ENCODE measurements around the gene AIFM3. TPM values are rescaled to one million over a fixed set of nuclear protein-coding genes. Genes with fewer than 3 reads are reported as not detected.

Gene AIFM3
- total and polyA plus RNA-seq, 2 of the 13 experiments (the other 11 are each of a cell fraction or from before 2014, with no cell fraction given) = 9.0 to 15.3 TPM

- ATAC-seq (no peak), FAIRE-seq (no peak), DNase-seq (ENCODE audit: low spot score) (no peak)
- Histone ChIP-seq H3K9ac (ENCODE audit: insufficient read depth, low read depth, low read length) (no peak overlapping the region), H3K79me2 (ENCODE audit: insufficient read depth, low read length) (no peaks in the 10 kb centered on the region), H3K4me3 (replicated peaks in 1 of 3; ENCODE audit: insufficient read depth in 1 of 3, low read depth in 2 of 3, low read length in 3 of 3) (no peak overlapping the region), H3K4me2 (ENCODE audit: low read depth, low read length) (no peak overlapping the region), H3K36me3 (replicated peaks in 1 of 2; ENCODE audit: control insufficient read depth in 1 of 2, insufficient read depth in 2 of 2, low read length in 2 of 2) (no peaks in the 10 kb centered on the region), H3K27ac (ENCODE audit: extremely low read length, insufficient read depth, low read length) (no peak overlapping the region), H4K20me1 (ENCODE audit: insufficient read depth, low read length) (no peaks in the 10 kb centered on the region), H3K4me1 (ENCODE audit: insufficient read depth, low read length) (peaks cover 26% of the 10 kb centered on the region), H3K27me3 (ENCODE audit: control insufficient read depth in 1 of 2, insufficient read depth in 2 of 2, low read length in 2 of 2) (no peaks in the 10 kb centered on the region), H2AFZ (ENCODE audit: low read length) (no peak overlapping the region), H3K9me3 (ENCODE audit: low read length) (0 out of 2 replicates have a peak, but pooled peaks cover 4% of the 10 kb centered on the region)
- in situ Hi-C loops (cut with HindIII; ENCODE audit: extremely low pct_ligation_motif_present, low pct_unique_long_range_greater_than_20kb) = no loop called here
- TF ChIP-seq, protein P1, sequence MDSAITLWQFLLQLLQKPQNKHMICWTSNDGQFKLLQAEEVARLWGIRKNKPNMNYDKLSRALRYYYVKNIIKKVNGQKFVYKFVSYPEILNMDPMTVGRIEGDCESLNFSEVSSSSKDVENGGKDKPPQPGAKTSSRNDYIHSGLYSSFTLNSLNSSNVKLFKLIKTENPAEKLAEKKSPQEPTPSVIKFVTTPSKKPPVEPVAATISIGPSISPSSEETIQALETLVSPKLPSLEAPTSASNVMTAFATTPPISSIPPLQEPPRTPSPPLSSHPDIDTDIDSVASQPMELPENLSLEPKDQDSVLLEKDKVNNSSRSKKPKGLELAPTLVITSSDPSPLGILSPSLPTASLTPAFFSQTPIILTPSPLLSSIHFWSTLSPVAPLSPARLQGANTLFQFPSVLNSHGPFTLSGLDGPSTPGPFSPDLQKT (CRISPR knock-in tag; IDR thresholded peaks at IDR 0.05; ENCODE audit: borderline replicate concordance) = no peak
- no peak for TF ChIP-seq ZNF7 (CRISPR knock-in tag; IDR thresholded peaks at IDR 0.05)
- no peak for TF ChIP-seq SIN3B (IDR thresholded peaks at IDR 0.05; ENCODE audit: low read length)
- TF ChIP-seq ERF (CRISPR knock-in tag; IDR thresholded peaks at IDR 0.05) = no peak
- TF ChIP-seq CBFB (CRISPR knock-in tag; IDR thresholded peaks at IDR 0.05) = no peak
- TF ChIP-seq MIER2 (CRISPR knock-in tag; IDR thresholded peaks at IDR 0.05) = no peak
- no peak for TF ChIP-seq ZNF430 (CRISPR knock-in tag; IDR thresholded peaks at IDR 0.05)
- no peak for TF ChIP-seq ZNF619 (CRISPR knock-in tag; IDR thresholded peaks at IDR 0.05)
- TF ChIP-seq ZNF616 (CRISPR knock-in tag; IDR thresholded peaks at IDR 0.05; ENCODE audit: low read depth) = no peak
- TF ChIP-seq XRCC5 (optimal IDR thresholded peaks at IDR 0.05; ENCODE audit: low read length) = no peak
- no peak for TF ChIP-seq SIN3A (IDR thresholded peaks at IDR 0.05; ENCODE audit: borderline replicate concordance, low read depth, low read length)
- no peak for TF ChIP-seq GATAD1 (CRISPR knock-in tag; IDR thresholded peaks at IDR 0.05)
- no peak for TF ChIP-seq ZNF431 (CRISPR knock-in tag; IDR thresholded peaks at IDR 0.05; ENCODE audit: borderline replicate concordance, low read depth)
- ChIA-PET CTCF (ENCODE audit: low intra/inter-chr PET ratio, low total read pairs) (no interaction called here), POLR2A (no interaction called here)
- WGBS (ENCODE audit: low lambda C conversion rate) = 76% methylated on average over 10 of the region's 14 CpGs
- intact Hi-C loops (cut with micrococcal nuclease; ENCODE audit: unreplicated experiment) = no loop called here
- no TSS peak for BruUV-seq (replicated peaks)
These were observed 8.7 kb downstream of the AIFM3 start for GRCh38 chr22:20975541-20976290.
